ENCODE measurements around the gene PFKP.

- no peak for TF ChIP-seq POLR2A (IDR thresholded peaks at IDR 0.05)
- no peak for TF ChIP-seq CTCF (IDR thresholded peaks at IDR 0.05)
These were observed 44.3 kb downstream of the PFKP start for GRCh38 chr10:3111621-3112163.
